AG20443 (cell line): ENCODE measurements around the gene PERCC1.
"Not testable (repeated sequence)": the region's sequence is repeated elsewhere in the genome, so short reads cannot be mapped to it uniquely, and the experiment has no call there.

Source experiments
- DNase-seq: peaks from one replicate; pipeline ENCODE4 v3.0.0; 2012; ENCODE audit warnings: low spot score, mixed read lengths

The PERCC1 gene

DNA sequence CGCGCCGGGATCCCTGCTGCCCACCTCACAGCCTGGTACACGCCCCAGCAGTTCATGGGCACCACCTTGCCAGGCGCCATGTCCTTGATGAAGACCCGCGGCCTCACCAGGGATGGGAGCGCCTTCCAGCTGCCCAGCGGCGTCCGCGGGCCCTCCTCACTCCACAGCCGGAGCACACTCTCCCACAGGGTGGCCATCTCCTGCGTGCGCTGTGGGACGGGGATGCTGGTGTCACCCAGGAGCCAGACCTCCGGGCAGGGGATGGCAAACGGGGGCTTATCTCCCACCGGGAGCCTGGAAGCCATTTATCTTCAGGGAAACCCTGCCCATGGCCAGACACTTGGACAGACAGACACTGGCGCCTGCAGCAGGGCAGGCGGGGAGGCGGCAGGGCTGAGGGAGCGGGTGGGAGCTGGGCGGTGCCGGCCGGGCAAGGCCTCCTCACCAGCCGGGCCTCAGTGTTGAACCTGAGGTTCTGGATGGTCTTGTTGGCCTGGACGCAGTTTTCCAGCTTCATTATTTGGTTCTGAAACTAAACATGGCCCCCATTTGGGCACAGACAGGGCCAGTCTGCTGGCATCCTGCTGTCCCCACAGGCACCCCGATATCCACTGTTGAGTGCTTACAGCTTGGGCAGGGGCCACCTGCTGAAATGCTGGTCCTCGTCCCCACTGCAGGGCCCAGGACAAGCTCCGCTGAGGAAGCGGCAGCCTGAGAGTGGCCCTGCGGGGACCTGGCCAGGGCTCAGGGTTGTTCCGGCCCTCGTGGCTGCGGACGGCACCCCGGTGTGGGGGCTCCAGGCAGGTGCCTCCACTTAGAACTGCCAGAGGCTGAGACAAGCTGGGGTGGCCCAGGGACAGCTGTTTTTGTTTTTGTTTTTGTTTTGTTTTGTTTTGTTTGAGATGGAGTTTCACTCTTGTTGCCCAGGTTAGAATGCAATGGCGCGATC lies 4.0 kb downstream of the PERCC1 start:
- DNase-seq = no peak

DNA sequence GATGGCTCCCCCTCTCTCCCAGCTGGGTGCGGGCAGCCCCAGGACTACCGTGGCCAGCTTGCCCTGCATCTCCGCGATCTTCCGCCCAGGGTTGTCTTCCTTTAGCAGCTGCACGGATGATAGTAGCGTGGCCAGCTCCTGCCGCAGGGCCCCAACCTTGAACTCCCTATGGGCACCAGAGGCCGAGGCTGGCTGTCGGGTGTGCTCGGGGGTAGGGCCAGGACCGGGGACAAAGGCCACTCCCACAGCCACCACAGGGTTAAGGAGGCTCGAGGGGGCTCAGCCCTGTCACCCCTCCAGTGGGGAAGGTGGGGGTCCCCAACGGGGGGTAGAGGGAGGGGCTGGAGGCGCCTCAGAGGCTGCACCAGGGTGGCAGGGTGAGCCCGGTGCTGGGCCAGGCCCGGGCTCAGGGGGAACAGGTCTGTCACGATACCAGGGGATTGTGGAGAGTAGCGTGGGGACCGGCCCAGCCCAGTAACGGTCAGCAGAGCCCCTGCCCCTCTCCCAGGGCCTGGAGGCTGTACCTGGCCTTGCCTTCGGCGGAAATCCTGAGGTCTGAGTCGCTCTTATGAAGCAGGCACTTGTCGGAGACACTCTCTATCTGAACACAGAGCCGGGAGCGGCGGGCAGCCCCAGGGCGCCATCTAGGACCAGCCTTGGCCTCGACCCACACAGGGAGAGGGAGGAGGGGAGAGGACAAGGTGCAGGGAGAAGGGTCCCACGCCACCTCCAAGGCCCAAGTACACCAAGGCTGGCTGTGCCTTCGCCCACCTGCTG lies 5.2 kb downstream of the PERCC1 start:
- no peak for DNase-seq

- no peak for DNase-seq
Observed at GRCh38 chr16:1436731-1437355, 6.0 kb downstream of the PERCC1 start.

- DNase-seq = no peak
Observed at GRCh38 chr16:1437606-1438005, 6.7 kb downstream of the PERCC1 start.

DNA sequence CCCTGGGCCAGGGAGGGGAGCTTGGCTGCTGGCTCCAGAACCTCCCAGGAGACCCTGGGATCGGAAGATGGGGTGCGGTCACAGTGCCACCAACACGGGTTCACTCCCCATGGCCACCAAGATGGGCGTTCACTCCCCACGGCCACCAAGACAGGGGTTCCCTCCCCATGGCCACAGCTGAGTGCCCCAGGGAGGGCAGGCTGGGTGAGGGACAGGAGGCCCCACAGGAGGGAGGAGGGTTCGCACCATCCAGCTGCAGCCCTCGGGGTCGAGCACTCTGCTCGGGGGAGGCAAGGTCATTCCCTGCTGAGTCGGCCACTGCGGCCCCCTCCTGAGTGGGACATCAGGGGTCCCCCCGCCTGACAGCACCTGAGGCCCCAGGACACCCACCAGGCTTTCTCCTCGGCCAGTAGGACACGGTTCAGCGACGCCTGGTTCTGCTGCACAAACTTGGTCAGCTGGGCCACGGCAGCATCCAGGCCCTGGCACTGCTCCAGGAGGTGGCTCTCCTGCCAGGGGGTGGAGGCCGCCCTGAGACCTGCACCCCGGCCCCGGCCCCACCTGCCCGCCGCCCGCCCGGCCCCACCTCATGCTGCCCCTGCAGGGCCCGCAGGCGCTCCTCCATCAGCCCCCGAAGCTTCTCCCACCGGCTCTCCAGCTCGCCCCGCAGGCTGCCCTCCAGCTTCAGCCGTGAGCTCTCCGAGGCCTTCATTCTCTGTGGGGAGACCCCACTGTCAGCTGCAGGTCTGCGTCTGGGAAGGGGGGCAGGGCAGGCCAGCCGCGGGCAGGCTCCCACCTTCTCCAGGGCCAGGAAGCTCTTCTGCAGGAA lies 7.6 kb downstream of the PERCC1 start:
- no peak for DNase-seq

DNA sequence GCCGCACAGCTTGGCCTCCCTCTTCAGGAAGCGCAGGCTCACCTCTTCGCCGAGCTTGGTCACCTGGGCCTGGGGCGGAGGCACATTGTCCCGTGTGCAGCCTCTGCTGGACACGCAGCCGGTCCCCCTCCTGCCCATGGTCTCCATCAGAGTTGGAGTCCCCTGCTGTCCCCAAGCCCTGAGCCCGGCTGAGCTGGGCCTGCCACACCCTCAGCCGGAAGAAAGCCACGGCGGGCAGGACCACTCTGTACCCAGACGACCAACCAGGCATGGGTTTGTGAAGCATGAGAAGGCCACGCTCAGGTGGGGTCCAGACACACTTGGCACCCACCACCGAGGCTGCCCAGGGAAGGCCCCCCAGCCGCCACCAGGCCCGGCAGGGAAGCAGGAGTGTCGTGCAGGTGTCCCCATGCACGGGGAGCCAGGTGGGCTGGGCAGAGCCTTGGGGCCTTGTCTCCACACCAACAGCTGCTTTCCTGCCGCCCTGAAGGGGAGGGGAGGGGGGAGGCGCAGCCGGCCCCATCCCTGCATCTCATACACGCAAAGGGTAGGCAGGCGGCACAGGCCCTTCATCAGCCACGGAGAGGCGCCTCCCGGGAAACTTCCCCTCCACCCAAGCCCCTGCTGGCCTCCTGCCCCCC lies 8.3 kb downstream of the PERCC1 start:
- no peak for DNase-seq

GRCh38 chr16:1439699-1440074 lies 8.8 kb downstream of the PERCC1 start:
- DNase-seq = not testable (repeated sequence)

DNA sequence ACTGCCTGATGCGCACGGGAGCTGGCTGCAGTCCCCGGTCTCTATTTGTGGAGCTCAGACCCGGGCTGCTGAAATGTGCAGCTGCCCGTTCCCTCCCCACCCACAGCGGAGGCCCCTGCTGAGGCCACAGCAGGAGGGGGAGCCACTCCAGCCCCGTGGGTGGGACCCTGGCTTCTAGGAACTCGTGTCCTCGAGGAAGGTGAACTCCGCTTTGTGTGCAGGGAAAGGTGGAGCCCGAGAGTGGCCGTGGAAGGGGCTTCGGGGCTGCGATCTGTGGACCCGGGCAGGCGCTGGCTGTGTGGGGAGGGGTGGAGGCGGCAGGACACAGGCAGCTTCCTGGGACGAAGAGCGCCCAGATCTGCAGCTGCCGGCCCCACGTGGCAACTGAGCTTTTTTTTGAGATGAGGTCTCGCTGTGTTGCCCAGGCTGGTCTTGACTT lies 10.5 kb downstream of the PERCC1 start:
- no peak for DNase-seq

DNA sequence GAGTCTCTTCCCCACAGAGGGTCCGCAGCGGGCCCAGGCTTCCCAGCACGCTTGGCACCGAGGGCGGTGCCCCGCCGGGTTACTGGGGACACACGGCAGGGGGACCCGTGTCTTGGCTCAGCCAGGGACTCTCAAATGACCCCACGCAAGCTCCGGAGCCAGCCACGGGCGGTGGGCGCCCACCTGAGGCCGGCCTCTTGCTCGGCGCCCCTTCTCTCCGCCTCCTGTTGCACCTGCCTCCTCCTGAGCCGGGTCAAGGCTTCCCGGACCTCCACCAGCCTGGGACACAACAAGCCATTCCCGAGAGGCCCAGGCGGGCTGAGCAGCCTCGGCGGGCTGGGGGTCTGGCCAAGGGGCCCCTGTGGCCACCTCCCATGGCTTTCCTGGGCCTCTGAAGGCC lies 11.8 kb downstream of the PERCC1 start:
- no peak for DNase-seq

GRCh38 chr16:1443403-1443973 lies 12.6 kb downstream of the PERCC1 start:
- no peak for DNase-seq

- no peak for DNase-seq
Observed at GRCh38 chr16:1443980-1444729, 13.3 kb downstream of the PERCC1 start, which contains the start of gene CCDC154. CCDC154 (minus strand) TSS chr16:1444556; CDS start chr16:1444322, 234 bp downstream.

GRCh38 chr16:1444730-1445517 lies 14.0 kb downstream of the PERCC1 start:
- no peak for DNase-seq

DNA sequence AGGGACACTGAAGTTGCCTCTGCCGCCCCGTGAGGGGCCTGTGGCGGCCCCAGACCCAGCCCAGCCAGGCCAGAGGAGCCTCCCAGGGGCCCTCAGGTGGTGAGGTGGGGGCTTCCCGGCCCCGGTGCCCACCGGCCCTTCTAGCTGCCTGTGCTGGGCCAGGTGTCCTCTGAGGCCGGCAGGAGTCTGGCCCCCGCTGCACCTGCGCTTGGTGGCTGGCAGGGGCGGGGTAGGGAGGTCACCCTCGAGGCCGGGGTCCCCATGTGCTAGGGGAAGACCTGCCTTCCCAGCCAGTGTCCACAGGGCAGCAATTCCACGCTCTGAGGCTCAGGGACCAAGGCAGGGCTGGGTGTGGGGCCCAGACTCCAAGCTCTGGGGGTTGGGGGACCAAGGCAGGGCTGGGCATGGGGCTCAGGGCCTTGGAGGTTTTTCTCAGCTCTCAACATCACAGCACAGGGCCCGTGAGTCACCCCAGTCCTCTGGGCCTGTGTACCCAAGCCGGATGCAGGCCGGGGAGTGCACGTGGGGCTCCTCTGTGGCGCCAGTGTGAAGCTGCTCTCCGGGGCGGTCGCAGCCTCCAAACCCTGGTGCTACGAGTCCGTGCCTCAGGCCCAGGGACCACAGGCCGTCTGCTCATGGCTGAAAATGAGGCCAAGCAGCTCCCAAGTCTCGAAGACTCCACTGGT lies 14.8 kb downstream of the PERCC1 start:
- DNase-seq = no peak

GRCh38 chr16:1446296-1447080 lies 15.6 kb downstream of the PERCC1 start:
- DNase-seq = no peak

- no peak for DNase-seq
Observed at GRCh38 chr16:1447965-1448364, 17.1 kb downstream of the PERCC1 start.

- no peak for DNase-seq
Observed at GRCh38 chr16:1448536-1449116, 17.7 kb downstream of the PERCC1 start.

- no peak for DNase-seq
Observed at GRCh38 chr16:1449201-1449788, 18.4 kb downstream of the PERCC1 start.
